GM12878 (cell line): ENCODE results near the gene STRIP2. TPM values are rescaled to one million over a fixed set of nuclear protein-coding genes. Genes with fewer than 3 reads are reported as not detected.

Source experiments
- ATAC-seq: fragments of 200-7000 bp; cut with Tn5 transposase; 3 replicates; pipeline ENCODE4 v1.9.1; 2020; ENCODE audit warnings: mild to moderate bottlenecking, moderate library complexity
- BruUV-seq: library from RNA; stranded (reverse); fragments of 400-500 nt; replicated peaks from 2 replicates; lab custom pipeline; 2021; lab: Mats Ljungman, UMichigan
- CTCF ChIA-PET: fragments of 300-600 bp; sonication (Branson Sonifier 250); formaldehyde crosslinking; extraction: SDS; loops from one replicate; lab custom pipeline; 2021; ENCODE audit warnings: inconsistent platforms; lab: Yijun Ruan, JAX
- POLR2A ChIA-PET: fragments of 350-600 bp; formaldehyde crosslinking; extraction: SDS; loops from one replicate; lab custom pipeline; 2021; ENCODE audit warnings: inconsistent platforms; lab: Charles Lee
- RAD21 ChIA-PET: fragments of 300-600 bp; sonication (Branson Sonifier 250); formaldehyde crosslinking; loops from one replicate; lab custom pipeline; 2023; ENCODE audit warnings: antibody characterized with exemption; ENCODE audit not compliant: unreplicated experiment; lab: Charles Lee
- SMC1A ChIA-PET: fragments of 300-600 bp; sonication (Branson Sonifier 250); formaldehyde crosslinking; loops from one replicate; lab custom pipeline; 2023; ENCODE audit not compliant: unreplicated experiment, uncharacterized antibody; lab: Charles Lee
- DNase-seq: peaks from one replicate; pipeline ENCODE4 v3.0.0-alpha.2; 2011; ENCODE audit warnings: low read depth, low spot score
- FAIRE-seq: peaks from 3 replicates; lab custom pipeline; 2011; peaks lifted over from hg19 to GRCh38; lab: Jason Lieb, UNC
- H2AFZ ChIP-seq: 2 replicates; pipeline ENCODE4 v1.6.0; 2011; ENCODE audit warnings: low read depth, low read length, control low read depth; ENCODE audit not compliant: control insufficient read depth
- H3K27ac ChIP-seq: 2 replicates; pipeline ENCODE4 v1.5.1; 2011; ENCODE audit warnings: control low read depth; ENCODE audit not compliant: control insufficient read depth, insufficient read depth
- H3K27me3 ChIP-seq, 2 experiments: replicated peaks in 1 of 2; 2 replicates each; pipeline versions ENCODE4 v1.6.0 to v1.6.1; 2011; ENCODE audit warnings: low read length in 1 of 2; ENCODE audit not compliant: control insufficient read depth in 2 of 2, insufficient read depth in 2 of 2
- H3K36me3 ChIP-seq, 2 experiments: 2 replicates each; pipeline ENCODE4 v1.5.1; 2011; ENCODE audit warnings: low read length in 1 of 2; ENCODE audit not compliant: control insufficient read depth in 2 of 2, insufficient read depth in 2 of 2
- H3K4me1 ChIP-seq: 2 replicates; pipeline ENCODE4 v1.6.1; 2011; ENCODE audit warnings: mild to moderate bottlenecking, low read length, moderate library complexity, mixed read lengths; ENCODE audit not compliant: control insufficient read depth, insufficient read depth
- H3K4me2 ChIP-seq: 2 replicates; pipeline ENCODE4 v1.6.0; 2011; ENCODE audit warnings: control low read depth; ENCODE audit not compliant: control insufficient read depth, insufficient read depth
- H3K4me3 ChIP-seq: fragments of 200-600 bp; sonication (generic); 2 replicates; pipeline ENCODE4 v1.5.1; 2016
- H3K79me2 ChIP-seq: 2 replicates; pipeline ENCODE4 v1.6.0; 2011; ENCODE audit warnings: low read length; ENCODE audit not compliant: control insufficient read depth, insufficient read depth
- H3K9ac ChIP-seq: 2 replicates; pipeline ENCODE4 v1.8.0; 2011; ENCODE audit warnings: low read length, control low read depth, mixed read lengths; ENCODE audit not compliant: control insufficient read depth, insufficient read depth
- H3K9me3 ChIP-seq: replicated peaks from 3 replicates; pipeline ENCODE4 v1.5.1; 2011; ENCODE audit warnings: mild to moderate bottlenecking, low read length; ENCODE audit not compliant: control insufficient read depth, insufficient read depth
- H4K20me1 ChIP-seq: 2 replicates; pipeline ENCODE4 v1.6.0; 2011; ENCODE audit not compliant: control insufficient read depth, insufficient read depth
- CEBPZ ChIP-seq: fragments of 150-350 bp; IDR thresholded peaks from 2 replicates; pipeline ENCODE4 v1.6.1; 2016; ENCODE audit warnings: low read depth, low read length
- GABPA ChIP-seq: IDR thresholded peaks from 2 replicates; pipeline ENCODE4 v1.6.1; 2014; ENCODE audit warnings: antibody characterized with exemption, low read depth, mild to moderate bottlenecking, inconsistent platforms
- HSF1 ChIP-seq: fragments of 150-350 bp; IDR thresholded peaks from 2 replicates; pipeline ENCODE4 v1.6.1; 2014; ENCODE audit warnings: mild to moderate bottlenecking, low read depth, low read length
- POU2F2 ChIP-seq: IDR thresholded peaks from 3 replicates; pipeline ENCODE4 v1.6.1; 2011; ENCODE audit warnings: low read depth, mild to moderate bottlenecking, low read length, borderline replicate concordance
- RAD51 ChIP-seq: fragments of 450-650 bp; IDR thresholded peaks from 2 replicates; pipeline ENCODE4 v1.6.1; 2016; ENCODE audit warnings: moderate library complexity, mild to moderate bottlenecking, inconsistent platforms
- ZNF217 ChIP-seq: fragments of 450-650 bp; IDR thresholded peaks from 2 replicates; pipeline ENCODE4 v1.6.1; 2017; ENCODE audit warnings: antibody characterized with exemption, mild to moderate bottlenecking
- WGBS: methylation state at CpG from one replicate; pipeline ENCODE4 v1.1.6; 2016; ENCODE audit warnings: low lambda C conversion rate; ENCODE audit not compliant: insufficient replicate concordance, insufficient coverage; ENCODE audit errors: missing lambda C conversion rate; 5-methylcytosine and 5-hydroxymethylcytosine counted together
- in situ Hi-C: fragments of 300-500 bp; cut with MboI; formaldehyde crosslinking; loops from 9 replicates; pipeline ENCODE4 v1.14.3; 2018; ENCODE audit warnings: mixed read lengths
- intact Hi-C: fragments of 100-400 bp; cut with micrococcal nuclease; formaldehyde crosslinking; loops from one replicate; pipeline ENCODE4 v1.14.2; 2022; ENCODE audit not compliant: unreplicated experiment
- polyA plus RNA-seq, 11 experiments: library from polyadenylated mRNA; depleted of rRNA in 4 of 11; unstranded in 6 of 11; stranded (reverse) in 5 of 11; fragments of >200 nt; fragmentation: Nextera tagmentation in 4 of 11; fragmentation: Illumina TruSeq in 1 of 11; extraction: Ambion mirVana in 4 of 11; extraction: Trizol in 1 of 11; gene quantifications; 1 replicate in 1 of 11; 2 replicates in 10 of 11; pipeline versions ENCODE4 v1.2.1 to v1.2.3, GENCODE V29; 2011 to 2016; ENCODE audit warnings: inconsistent platforms in 2 of 11, missing spikeins in 2 of 11, low read depth in 1 of 11
- total RNA-seq, 4 experiments: library from RNA; depleted of rRNA in 3 of 4; stranded (reverse); fragments of >200 nt in 3 of 4; fragmentation: Illumina TruSeq in 1 of 4; extraction: Trizol in 1 of 4; gene quantifications; 2 replicates each; pipeline versions ENCODE4 v1.2.1 to v1.2.3, GENCODE V29; 2013 to 2021

The STRIP2 gene
- total and polyA plus RNA-seq, 10 of the 15 experiments (the other 5 are each of a cell fraction or from before 2014, with no cell fraction given) = 0.48 to 5.8 (median 1.8) TPM

GRCh38 chr7:129387537-129387936 lies 46.7 kb upstream of the STRIP2 start:
- RAD21 ChIA-PET = interaction anchor here (1.1 to 3.6 kb wide), 4 partner anchors 14 to 47 kb away, joined by 3 to 22 read pairs (median 7); partner anchors contain the start of gene STRIP2
- CTCF ChIA-PET = interaction anchor here (0.5 to 9.8 kb wide), 8 partner anchors 10 to 84 kb away, joined by 3 to 129 read pairs (median 16); no protein-coding TSS in a partner anchor

More at GRCh38 chr7:129387537-129387936, 46.7 kb upstream of the STRIP2 start:
- Histone ChIP-seq H3K4me2 (no peak overlapping the region), H3K79me2 (no peaks in the 10 kb centered on the region), H3K4me3 (no peak overlapping the region), H3K4me1 (no peaks in the 10 kb centered on the region; the same call in 1 of the 2 replicates), H4K20me1 (no peaks in the 10 kb centered on the region), H3K36me3 (no peaks in the 10 kb centered on the region; a peak in 1 of 4 replicates), H3K9me3 (no peaks in the 10 kb centered on the region), H2AFZ (no peak overlapping the region), H3K27me3 (no peaks in the 10 kb centered on the region), H3K9ac (no peak overlapping the region), H3K27ac (no peak overlapping the region)
- in situ Hi-C loops (no loop called here), intact Hi-C loops (no loop called here)
- POLR2A ChIA-PET = interaction anchor here (0.6 to 1.0 kb wide), 4 partner anchors 8 to 53 kb away, joined by 3 read pairs; no protein-coding TSS in a partner anchor
- 67% methylated on average over 2 of the region's 2 CpGs for WGBS
- no TSS peak for BruUV-seq
- SMC1A ChIA-PET = interaction anchor here (0.8 to 6.2 kb wide), 12 partner anchors 9 to 616 kb away, joined by 3 to 65 read pairs (median 3); no protein-coding TSS in a partner anchor
- no peak for DNase-seq
- TF ChIP-seq POU2F2 (no peak), CEBPZ (no peak), RAD51 (no peak), ZNF217 (no peak), GABPA (no peak), HSF1 (no peak)
- no peak for ATAC-seq
- FAIRE-seq = no peak
